ENCODE results near the gene GSTK1.

Gene GSTK1

DNA sequence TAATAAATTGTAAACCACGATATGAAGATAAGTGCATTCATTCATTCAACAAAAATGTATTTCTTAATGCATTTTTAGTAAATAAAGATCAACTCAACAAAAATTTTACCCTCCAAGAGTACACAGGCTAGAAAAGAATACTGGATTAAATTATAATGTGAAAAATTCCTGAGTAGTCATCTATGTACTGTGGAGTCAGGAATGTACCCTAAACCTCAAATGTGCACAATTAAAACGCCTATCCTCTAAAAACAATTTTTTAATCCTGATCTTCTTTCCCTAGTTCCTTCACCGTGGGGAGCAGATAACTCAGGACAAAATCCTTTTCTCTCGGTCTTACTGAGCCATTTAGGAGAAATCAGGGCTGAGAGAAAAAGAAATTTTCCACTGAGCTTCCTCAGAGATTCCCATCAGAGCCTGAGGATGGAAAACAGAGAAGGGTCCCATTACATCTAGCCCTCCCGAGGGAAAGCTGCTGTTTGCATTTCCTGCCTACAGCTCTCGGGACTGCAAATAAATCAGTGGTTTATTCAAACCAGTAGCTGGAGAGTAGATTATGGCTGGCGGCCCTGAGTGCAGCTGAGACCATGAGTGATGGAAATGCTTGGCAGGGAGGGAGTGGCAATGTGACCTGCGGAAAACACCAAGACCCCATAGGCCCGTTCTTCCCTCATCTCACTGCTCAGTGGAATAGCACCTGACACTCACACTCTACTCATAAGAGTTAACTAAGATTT lies 34.0 kb upstream of the GSTK1 start:
- POLR2A ChIA-PET (ENCODE audit: low non-redundant PET): no interaction called here

DNA sequence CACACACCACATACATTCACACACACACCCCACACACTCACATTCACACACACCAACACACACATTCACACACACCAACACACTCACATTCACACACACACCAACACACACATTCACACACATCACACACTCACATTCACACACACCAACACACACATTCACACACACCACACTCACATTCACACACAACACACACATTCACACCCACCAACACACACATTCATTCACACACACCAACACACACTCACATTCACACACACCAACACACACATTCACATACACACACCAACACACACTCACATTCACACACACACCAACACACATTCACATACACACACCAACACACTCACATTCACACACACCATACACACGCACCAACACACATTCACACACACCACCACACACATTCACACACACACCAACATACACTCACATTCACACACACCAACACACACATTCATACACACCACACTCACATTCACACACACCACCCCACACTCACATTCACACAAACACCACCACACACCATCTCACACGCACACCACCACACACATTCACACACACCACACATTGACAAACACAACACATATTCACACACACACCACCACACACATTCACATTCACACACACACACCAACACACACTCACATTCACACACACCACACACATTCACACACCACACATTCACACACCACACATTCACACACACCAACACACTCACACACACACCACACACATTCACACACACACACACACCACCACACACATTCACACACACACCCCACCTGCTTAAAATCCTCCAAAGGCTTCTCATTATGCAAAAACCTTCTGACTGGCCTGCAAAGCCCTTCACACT lies 32.4 kb upstream of the GSTK1 start:
- POLR2A ChIA-PET (ENCODE audit: low non-redundant PET): no interaction called here
- CTCF ChIA-PET: no interaction called here
- DNase-seq (ENCODE audit: low spot score): no peak
- H3K27ac ChIP-seq: no peak overlapping the region
- TF ChIP-seq, protein P1, sequence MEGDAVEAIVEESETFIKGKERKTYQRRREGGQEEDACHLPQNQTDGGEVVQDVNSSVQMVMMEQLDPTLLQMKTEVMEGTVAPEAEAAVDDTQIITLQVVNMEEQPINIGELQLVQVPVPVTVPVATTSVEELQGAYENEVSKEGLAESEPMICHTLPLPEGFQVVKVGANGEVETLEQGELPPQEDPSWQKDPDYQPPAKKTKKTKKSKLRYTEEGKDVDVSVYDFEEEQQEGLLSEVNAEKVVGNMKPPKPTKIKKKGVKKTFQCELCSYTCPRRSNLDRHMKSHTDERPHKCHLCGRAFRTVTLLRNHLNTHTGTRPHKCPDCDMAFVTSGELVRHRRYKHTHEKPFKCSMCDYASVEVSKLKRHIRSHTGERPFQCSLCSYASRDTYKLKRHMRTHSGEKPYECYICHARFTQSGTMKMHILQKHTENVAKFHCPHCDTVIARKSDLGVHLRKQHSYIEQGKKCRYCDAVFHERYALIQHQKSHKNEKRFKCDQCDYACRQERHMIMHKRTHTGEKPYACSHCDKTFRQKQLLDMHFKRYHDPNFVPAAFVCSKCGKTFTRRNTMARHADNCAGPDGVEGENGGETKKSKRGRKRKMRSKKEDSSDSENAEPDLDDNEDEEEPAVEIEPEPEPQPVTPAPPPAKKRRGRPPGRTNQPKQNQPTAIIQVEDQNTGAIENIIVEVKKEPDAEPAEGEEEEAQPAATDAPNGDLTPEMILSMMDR (conservative IDR thresholded peaks at IDR 0.05; ENCODE audit: low read depth): no peak

More for the DNA sequence above, 34.0 kb upstream of the GSTK1 start:
- CTCF ChIA-PET: no interaction called here
- no peak overlapping the region for H3K27ac ChIP-seq
- TF ChIP-seq, protein P1 (conservative IDR thresholded peaks at IDR 0.05; ENCODE audit: low read depth): no peak
- no peak for DNase-seq (ENCODE audit: low spot score)

GRCh38 chr7:143233816-143234532 lies 29.3 kb upstream of the GSTK1 start:
- CTCF ChIA-PET: interaction anchor here (0.6 to 0.7 kb wide), 2 partner anchors 504 to 1512 kb away, joined by 3 to 4 read pairs; no protein-coding TSS in a partner anchor
- POLR2A ChIA-PET (ENCODE audit: low non-redundant PET): no interaction called here
- DNase-seq (ENCODE audit: low spot score): no peak
- TF ChIP-seq, protein P1 (conservative IDR thresholded peaks at IDR 0.05; ENCODE audit: low read depth): no peak
- no peak overlapping the region for H3K27ac ChIP-seq

GRCh38 chr7:143234533-143234875 lies 28.7 kb upstream of the GSTK1 start:
- TF ChIP-seq, protein P1 (conservative IDR thresholded peaks at IDR 0.05; ENCODE audit: low read depth): no peak
- ChIA-PET CTCF (interaction anchor here (0.7 kb wide), 1 partner anchor 503 kb away, joined by 4 read pairs; no protein-coding TSS in a partner anchor), POLR2A (ENCODE audit: low non-redundant PET) (no interaction called here)
- DNase-seq (ENCODE audit: low spot score): no peak
- H3K27ac ChIP-seq: no peak overlapping the region

GRCh38 chr7:143235561-143235960 lies 27.7 kb upstream of the GSTK1 start:
- ChIA-PET POLR2A (ENCODE audit: low non-redundant PET) (no interaction called here), CTCF (no interaction called here)
- TF ChIP-seq, protein P1 (conservative IDR thresholded peaks at IDR 0.05; ENCODE audit: low read depth): no peak
- no peak for DNase-seq (ENCODE audit: low spot score)
- no peak overlapping the region for H3K27ac ChIP-seq

- CTCF ChIA-PET: no interaction called here
- POLR2A ChIA-PET (ENCODE audit: low non-redundant PET): no interaction called here
- DNase-seq (ENCODE audit: low spot score): no peak
- TF ChIP-seq, protein P1 (conservative IDR thresholded peaks at IDR 0.05; ENCODE audit: low read depth): no peak
- H3K27ac ChIP-seq: no peak overlapping the region
These were observed 26.7 kb upstream of the GSTK1 start for GRCh38 chr7:143236408-143236990.

All from RWPE1 (cell line).